GM21381 (cell line): Measurements from ENCODE around the gene CCNF.
"Not testable (repeated sequence)": the region's sequence is repeated elsewhere in the genome, so short reads cannot be mapped to it uniquely, and the experiment has no call there.

ENCODE experiments used
- ATAC-seq: cut with Tn5 transposase; IDR thresholded peaks from one replicate; pipeline ENCODE4 v1.9.1; 2021; ENCODE audit warnings: mild to moderate bottlenecking, moderate library complexity; ENCODE audit not compliant: unreplicated experiment

CCNF gene, protein sequence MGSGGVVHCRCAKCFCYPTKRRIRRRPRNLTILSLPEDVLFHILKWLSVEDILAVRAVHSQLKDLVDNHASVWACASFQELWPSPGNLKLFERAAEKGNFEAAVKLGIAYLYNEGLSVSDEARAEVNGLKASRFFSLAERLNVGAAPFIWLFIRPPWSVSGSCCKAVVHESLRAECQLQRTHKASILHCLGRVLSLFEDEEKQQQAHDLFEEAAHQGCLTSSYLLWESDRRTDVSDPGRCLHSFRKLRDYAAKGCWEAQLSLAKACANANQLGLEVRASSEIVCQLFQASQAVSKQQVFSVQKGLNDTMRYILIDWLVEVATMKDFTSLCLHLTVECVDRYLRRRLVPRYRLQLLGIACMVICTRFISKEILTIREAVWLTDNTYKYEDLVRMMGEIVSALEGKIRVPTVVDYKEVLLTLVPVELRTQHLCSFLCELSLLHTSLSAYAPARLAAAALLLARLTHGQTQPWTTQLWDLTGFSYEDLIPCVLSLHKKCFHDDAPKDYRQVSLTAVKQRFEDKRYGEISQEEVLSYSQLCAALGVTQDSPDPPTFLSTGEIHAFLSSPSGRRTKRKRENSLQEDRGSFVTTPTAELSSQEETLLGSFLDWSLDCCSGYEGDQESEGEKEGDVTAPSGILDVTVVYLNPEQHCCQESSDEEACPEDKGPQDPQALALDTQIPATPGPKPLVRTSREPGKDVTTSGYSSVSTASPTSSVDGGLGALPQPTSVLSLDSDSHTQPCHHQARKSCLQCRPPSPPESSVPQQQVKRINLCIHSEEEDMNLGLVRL

DNA sequence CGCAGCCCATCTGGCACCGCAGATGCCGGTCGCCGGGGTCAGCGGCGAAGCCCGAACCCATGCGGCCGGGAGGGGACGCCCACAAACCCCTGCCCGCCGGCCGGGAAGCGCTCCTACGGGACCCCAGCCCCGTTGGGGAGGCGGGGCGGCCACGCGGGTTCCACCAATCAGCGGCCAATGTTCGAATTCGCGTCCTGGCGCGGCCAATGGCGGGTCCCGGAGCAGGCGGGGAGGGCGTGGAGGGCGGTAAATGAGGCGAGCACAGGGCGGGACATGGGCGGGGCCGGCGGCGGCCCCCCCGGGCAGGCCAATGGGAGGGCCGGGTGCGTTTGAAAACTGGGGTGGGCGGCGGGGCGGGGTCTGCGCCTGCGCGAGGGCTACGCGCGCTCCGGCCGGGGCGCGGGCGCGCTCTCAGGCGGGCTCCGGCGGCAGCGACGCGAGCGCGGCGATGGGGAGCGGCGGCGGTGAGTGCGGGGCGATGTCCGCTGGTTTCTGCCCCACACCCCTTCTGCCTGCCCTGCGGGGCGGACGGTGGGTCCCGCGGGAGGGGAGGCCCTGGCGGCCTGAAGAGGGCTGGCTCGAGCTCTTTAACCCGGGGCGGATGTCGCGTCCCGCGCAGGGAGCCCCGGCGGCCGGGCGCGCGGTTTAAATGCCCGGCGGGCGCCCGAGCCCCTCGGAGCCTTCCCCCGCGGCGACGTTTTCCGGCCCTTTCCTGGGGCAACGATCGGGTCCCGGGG is at the start of gene CCNF:
TSS of gene CCNF (plus strand) at position 414 of the 737 bp plus-strand sequence. CDS start at position 449, 35 bp downstream.
- peak; percentile 83 for ATAC-seq

DNA sequence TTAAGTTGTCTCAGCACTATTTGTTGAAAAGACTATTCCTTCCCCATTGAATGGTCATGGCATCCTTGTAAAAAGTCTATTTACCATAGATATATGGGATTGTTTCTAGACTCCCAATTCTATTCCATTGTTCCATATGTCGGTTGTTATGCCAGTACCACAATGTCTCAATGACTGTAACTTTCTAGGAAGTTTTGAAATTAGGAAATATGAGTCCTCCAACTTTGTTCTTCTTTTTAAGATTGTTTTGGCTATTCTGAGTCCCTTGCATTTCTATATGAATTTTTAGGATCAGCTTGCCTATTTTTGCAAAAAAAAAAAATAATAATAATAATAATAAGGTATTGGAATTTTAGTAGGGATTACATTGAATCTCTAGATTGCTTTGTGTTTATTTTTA is 45.7 kb upstream of the CCNF start:
- no peak for ATAC-seq

DNA sequence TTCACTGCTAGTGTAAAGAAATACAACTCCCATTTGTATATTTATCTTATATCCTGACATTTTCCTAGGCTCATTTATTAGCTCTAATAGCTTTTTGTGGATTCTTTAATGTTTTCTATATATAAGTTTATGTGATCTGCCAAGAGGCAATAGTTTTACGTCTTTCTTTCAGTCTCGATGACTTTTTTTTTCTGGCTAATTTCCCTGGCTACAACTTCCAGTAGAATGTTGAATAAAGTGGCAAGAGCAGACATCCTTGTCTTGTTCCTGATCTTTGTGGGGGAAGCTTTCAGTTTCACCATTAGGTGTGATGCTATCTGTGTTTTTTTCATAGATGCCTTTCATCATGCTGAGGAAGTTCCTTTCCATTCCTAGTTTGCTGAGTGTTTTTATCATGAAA is 44.8 kb upstream of the CCNF start:
- no peak for ATAC-seq

DNA sequence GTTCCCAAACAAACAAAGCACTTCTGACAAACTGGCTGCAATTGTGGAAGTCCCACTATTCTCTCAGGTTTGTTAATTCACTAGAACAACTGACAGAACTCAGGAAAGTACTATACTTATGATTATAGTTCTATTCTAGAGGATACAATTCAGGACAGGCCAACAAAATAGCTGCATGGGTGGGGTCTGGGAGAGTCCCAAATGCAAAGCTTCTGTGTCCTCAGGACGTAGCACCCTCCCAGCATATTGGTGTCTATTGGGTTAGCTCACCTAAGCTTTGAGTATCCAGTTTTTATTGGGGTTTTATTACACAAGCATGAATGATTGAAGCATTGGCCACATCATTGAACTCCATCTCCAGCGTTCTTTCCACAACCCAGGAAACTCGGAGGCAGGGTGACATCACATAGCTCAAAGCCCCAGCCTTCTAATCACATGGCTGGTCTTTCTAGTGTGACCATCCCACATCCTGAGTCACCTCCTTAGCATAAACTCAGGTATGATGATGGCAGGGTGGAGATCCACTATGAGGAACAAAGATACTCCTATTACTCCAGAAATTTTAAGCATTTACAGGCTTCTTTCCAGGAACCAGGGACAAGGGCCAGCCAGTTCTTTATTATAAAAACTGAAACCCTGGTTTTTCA is 43.9 kb upstream of the CCNF start:
- no peak for ATAC-seq

DNA sequence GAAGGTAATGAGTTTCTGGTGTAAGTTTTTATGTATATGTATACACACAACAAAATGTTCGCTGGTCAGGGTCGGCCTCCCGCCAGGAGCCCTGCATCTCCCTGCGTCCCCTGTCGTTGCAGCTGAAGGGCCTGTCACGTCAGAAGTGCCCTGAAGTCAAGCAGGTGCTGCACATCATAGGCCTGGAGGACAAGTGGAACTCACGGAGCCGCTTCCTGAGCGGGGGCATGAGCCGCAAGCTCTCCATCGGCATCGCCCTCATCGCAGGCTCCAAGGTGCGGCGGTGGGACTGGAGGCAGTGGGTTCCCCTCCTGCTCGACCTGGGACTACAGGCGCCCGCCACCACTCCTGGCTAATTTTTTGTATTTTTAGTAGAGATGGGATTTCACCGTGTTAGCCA is 43.3 kb upstream of the CCNF start:
- not testable (repeated sequence) for ATAC-seq

DNA sequence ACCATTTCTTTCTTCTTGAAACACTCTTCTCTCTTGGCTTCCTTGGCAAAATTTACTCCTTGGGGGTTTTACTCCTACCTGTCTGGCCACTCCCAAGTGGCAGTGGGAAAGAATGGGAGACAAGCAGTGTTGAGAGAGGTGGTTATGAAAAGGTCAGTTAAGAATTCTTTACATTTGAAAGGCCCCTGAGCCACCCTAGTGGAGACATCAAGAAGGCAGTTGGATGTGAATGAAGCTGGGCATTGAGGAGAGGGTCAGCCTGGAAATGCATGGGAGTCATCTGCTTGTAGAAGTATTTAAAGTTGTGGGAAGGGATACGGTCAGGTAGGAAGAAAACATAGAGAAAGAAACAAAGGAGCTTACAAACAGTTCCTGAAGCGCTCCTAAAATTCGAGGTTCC is 42.3 kb upstream of the CCNF start:
- no peak for ATAC-seq

DNA sequence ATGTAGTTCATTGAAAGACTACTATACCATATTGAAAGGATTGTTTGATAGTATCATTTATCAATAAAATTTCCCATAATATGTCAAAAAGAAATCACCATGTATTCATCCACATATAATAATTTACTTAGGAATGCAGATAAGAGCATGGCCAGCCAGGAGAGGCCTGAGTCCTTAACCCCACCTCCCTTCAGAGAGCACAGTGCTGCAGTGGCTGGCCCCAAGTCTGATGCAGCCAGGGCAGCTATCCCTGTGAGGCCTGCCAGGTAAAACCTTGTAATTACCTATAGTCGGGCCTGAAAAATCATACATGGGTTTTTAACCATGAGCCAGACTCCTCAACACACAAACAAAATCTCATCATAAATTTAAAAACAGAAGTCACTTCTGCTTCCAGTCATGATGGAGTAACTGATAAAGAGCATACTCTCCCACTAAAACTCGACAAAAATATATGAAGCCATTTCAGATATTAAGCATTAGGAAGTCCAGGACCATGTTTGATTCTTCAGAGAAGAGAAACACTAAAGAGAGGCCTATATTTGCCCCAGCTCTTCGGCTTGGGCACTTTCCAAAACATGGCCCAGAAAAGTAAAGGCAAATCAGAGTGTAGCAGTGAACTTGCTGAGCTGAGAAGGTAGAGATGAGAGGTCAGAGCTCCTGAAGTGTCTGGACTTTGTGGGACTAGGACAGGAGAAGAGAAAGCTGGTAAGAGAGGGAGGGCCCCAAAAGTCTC is 40.9 kb upstream of the CCNF start:
- no peak for ATAC-seq

DNA sequence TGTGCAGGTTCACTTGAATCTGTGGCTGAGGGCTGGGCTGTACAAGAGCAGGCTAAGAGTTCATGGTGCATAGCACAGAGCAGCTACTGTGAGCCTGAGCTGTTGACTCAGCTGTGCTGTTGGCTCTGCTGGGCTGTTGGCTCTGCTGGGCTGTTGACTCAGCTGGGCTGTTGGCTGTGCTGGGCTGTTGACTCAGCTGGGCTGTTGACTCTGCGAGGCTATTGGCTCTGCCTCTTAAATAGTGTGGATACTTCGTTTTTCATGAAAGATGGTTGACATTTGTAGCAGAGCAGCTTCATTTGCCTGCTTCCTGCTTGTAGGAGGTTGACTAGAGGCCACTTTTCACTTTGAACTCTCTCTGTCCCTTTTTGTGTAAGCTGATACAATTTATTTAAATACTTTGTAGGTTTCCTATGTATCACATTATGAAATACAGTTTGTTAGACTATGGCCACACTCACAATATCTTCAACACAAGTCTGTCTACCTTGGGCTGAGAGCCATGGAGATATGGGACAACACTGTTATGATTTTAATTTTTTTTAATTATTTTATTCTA is 40.3 kb upstream of the CCNF start:
- ATAC-seq: no peak

DNA sequence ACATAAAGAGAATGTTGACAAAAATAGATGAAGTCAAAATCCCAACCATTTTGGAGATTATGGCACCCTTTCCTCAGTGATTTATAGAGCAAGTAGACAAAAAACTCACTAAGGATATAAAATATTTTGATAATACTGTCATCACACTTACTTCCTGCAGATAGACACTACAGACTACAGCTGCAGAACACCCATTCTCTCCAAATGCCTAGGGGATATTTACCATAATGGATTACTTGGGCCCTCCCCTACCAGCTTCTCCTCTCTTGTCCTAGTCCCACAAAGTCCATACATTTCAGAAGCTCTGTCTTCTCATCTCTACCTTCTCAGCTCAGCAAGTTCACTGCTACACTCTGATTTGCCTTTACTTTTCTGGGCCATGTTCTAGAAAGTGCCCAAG is 37.2 kb upstream of the CCNF start:
- no peak for ATAC-seq

DNA sequence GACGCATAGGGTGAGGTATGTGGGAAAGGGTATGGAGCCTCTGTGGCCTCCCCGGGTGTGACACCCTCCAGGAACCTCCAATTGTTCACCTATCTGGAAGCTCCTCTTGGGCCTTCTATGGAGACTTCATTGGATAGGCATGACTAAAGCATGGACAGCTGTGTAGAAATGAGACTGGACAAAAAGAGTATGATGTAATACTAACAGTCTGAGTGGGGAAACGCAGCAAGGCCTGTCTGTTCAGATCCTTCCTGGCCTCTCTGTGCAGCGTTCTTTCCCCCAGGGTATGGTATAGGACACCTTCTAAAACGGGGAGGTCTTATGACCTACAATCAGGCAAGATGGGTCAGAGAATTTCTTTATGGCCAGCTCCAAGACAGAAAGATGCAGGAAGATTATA is 30.7 kb upstream of the CCNF start:
- no peak for ATAC-seq

DNA sequence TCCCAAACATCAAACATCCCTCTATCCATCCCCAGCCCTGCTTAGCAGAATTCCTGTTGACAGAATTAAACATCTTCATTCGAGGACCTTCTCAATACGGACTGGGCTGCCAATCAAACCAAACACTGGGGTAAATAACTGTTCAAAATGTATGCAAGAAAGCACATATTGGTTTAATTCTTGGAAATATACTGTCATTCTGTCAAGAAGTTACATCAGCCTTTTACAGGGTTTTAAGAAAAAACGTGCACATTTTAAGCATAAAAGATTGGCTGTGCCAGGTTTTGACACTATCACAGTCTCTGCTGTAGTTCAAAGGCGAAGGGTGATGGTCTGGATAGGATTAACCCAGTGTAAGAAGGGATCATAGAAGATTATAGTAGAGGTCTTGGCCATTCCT is 25.1 kb upstream of the CCNF start:
- no peak for ATAC-seq

DNA sequence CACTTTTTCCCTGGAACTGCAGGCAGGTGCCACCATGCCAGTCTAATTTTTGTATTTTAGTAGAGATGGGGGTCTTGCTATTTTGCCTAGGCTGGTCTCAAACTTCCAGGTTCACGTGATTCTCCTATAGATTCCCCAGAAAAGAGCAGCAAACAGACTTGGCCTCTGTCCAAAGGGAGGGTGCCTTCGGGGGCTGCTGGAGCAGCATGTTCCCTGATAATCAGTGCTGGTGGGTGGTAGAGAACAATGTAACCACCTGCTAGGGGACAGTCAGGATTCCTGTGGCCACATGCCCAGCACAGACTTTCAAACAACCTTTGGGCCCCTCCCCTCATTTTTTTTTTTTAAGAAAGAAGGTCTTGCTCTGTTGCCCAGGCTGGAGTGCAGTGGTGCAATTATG is 14.2 kb upstream of the CCNF start:
- no peak for ATAC-seq

DNA sequence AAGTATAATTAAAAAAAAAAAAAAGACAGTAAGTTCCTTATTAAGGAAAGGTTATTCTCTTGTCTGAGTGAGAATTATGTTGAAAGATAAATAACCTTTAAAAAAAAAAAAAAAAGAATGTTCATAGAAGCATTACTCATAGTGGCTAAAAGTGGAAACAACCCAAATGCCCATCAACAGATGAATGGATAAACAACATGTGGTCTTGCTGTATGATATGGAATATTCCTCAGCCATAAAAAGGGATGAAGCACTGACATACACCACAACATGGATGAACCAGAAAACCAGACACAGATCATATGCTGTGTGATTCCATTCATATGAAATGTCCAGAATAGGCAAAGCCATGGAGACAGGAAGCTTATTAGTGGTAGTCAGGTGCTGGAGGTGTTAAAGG is 9.2 kb upstream of the CCNF start:
- ATAC-seq: no peak

DNA sequence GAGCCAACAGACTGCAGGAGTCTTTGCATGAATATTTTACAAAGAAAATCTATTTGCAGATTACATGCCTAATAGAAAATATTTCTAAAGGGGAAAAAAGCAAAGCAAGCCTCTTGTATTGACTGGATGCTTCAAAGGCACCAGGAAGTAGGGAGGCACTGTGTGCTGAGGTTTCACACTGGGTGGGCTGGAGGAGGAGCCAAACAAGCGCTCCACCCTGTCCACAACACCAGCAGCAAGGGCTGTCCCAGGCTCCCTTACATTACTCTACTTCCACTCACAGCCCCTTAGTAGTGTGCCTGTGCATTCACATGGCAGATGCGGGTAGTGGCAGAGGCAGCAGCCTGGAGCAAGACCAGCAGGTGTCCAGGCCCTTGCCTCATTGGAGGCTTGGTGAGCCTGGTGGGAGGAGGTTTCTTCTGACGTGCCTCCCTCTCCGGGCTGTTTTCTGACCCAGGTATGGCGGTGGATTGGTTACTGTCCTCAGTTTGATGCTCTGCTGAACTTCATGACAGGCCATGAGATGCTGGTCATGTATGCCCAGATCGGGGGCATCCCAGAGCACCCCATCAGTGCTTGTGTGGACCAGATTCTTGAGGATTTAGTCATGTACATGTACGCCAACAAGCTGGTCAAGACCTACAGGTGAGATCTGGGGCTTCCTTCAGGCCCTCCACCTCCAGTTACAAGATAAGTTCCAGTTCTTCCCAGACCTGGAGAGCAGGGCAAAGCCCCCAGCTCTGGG is 7.0 kb upstream of the CCNF start:
- no peak for ATAC-seq

DNA sequence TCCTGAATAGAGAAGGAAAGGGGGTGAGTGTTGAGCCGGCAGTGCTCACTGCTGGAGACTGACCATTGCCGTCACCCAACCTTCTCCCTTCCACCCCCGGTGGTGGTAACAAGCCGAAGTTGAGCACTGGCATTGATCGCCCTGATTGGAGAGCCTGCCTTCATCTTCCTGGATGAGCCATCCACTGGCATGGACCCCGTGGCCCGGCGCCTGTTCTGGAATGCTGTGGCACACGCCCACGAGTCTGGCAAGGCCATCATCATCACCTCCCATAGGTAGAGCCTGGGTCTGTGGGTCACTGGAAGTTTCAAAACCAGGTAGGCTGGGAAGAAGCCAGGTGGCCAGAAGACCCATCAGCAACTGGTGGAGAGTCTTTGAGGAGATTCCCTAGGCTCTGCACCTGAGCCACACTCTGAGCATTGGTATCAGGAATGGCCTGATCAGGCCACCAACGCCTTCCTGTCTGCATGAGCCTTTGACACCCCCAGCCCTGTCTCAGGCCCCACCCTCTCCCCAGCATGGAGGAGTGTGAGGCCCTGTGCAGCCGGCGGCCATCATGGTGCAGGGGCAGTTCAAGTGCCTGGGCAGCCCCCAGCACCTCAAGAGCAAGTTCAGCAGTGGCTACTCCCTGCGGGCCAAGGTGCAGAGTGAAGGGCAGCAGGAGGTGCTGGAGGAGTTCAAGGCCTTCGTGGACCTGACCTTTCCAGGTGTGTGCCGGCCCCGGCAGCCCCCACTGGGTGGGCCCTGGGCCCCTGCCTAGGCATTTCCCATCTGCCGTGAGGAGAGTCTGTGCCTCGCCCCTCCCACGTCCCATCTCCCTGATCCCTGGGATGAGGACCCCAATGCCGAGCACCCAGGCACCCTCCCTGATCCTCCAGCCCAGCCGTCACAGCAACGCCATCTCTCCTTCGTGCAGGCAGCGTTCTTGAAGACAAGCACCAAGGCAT is 4.9 kb upstream of the CCNF start:
- ATAC-seq: no peak

DNA sequence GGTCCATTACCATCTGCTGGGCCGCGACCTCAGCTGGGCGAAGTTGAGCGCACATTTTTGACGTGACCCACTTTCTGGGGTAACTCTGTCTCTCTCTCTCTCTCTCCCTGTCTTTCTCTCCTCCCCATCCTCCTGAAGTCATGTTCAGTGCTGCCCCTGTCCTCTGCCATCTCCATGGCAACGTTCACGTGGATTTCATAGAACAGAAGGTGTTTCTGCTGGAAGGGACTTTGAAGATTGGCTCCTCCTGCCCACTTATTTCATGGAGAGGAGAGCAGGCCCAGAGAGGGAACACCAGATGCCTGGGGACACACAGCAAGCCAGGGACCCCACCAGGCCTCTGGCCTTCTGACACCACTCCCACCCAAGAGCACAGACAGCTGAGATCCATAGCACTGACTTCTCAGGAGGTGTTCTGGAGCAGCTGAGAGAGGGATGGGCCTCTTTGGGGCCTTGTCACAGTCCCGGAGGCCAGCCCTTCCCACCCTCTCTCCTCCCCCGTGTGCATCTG is 4.2 kb upstream of the CCNF start:
- no peak for ATAC-seq

DNA sequence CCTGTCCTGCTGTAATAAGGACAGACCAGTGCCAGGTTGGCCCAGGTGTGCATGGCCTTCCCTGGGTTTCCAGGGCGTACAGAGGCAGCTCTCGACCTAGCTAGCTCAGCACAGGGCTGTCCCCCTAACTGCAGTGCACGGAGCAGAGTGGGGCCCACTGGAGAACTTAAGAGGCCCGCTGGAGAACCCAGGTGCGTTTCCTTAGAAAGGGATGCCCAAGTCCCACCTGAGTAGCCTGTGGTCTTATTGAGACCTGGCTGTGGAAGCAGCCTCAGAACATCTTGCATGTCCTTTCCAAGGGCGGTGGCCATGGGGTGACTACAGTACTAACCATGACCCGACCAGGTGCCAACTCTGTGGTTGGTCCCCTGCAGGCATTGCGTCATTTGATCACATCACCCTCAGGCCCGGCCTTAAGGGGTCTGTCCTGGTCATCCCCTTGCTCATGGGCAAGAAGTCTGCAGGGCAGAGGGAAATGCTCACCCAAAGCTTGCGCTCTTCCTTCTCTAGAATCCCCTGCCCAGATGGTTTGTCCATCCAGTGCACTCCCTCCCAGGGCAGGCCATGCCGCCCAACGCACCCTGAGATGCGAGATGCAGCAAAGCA is 3.3 kb upstream of the CCNF start:
- no peak for ATAC-seq

DNA sequence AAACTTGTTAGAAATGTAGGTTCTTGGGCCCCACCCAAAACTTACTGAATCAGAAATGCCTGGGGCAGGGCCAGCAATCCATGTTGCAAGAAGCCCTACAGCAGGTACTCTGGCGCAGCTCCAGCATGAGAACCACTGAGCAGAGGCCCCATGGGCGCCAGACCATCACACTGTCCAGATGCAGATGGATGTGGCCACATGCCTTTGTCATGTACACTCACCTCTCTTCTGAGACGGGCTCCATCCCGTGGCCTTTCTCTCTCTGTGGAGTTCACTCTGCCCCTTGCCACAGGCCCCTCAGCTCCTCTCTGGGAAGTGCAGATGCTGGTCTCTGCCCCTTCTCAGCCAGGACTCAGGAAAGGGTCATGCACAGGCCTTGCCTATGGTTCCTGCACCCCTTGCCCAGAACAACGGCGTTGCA is 2.3 kb upstream of the CCNF start:
- ATAC-seq: no peak
